Stomach (tissue), 4 donors: ENCODE results near the gene CNOT6L.

Source experiments
- CTCF ChIP-seq, 7 experiments: fragments of 450-650 bp in 4 of 7; fragments of 200-600 bp in 3 of 7; sonication (generic) in 3 of 7; IDR thresholded peaks; one replicate each; pipeline ENCODE4 v1.5.1; 2016 to 2019; ENCODE audit warnings: antibody characterized with exemption in 7 of 7, control low read depth in 2 of 7, mild to moderate bottlenecking in 1 of 7
- POLR2AphosphoS5 ChIP-seq, 3 donors: sonication (generic); formaldehyde crosslinking; IDR thresholded peaks; one replicate each; pipeline ENCODE4 v1.6.1; 2016; ENCODE audit warnings: antibody characterized with exemption in 3 of 3

DNA sequence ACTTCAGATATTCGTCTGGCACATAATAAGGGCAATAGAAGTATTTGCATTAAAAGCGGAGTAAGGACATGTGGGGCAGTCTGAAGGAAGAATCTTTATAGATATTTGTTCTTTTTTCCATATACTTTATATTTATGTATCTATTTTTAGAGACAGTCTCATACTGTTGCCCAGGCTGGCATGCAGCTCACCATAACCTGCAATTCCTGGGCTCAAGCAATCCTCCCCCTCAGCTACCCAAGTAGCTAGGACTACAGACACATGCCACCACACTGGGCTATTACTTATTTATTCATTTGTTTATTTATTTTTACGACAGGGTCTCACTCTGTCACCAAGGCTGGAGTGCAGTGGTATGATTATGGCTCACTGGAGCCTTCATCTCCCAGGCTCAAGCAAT lies 26.8 kb upstream of the CNOT6L start:
- no peak for TF ChIP-seq CTCF (IDR thresholded peaks at IDR 0.05)
- TF ChIP-seq POLR2AphosphoS5 (IDR thresholded peaks at IDR 0.05), result no peak
